ENCODE measurements around the gene EGR2.

The EGR2 gene

GRCh38 chr10:62817766-62818425, 1.7 kb upstream of the EGR2 start:
- peak; percentile 48 for DNase-seq

GRCh38 chr10:62817121-62817765, 1.1 kb upstream of the EGR2 start:
- DNase-seq, result peak; percentile 44

- no peak for DNase-seq
Observed at GRCh38 chr10:62816076-62816330, 163 bp downstream of the EGR2 start.

GRCh38 chr10:62815381-62816075, 638 bp downstream of the EGR2 start:
- no peak for DNase-seq

GRCh38 chr10:62814756-62815380, 1.3 kb downstream of the EGR2 start:
- peak; percentile 12 for DNase-seq

- DNase-seq, result no peak
Observed at GRCh38 chr10:62813981-62814380, 2.2 kb downstream of the EGR2 start.

- no peak for DNase-seq
Observed at GRCh38 chr10:62813453-62813852, 2.7 kb downstream of the EGR2 start.

- DNase-seq, result no peak
Observed at GRCh38 chr10:62812672-62813439, 3.3 kb downstream of the EGR2 start.

- DNase-seq, result no peak
Observed at GRCh38 chr10:62811159-62811875, 4.8 kb downstream of the EGR2 start.

GRCh38 chr10:62810156-62810902, 5.8 kb downstream of the EGR2 start:
- DNase-seq, result no peak

GRCh38 chr10:62806251-62806650, 9.9 kb downstream of the EGR2 start:
- DNase-seq, result no peak

GRCh38 chr10:62805231-62806099, 10.7 kb downstream of the EGR2 start:
- no peak for DNase-seq

GRCh38 chr10:62804356-62805230, 11.6 kb downstream of the EGR2 start, which contains the start of gene ADO:
Gene ADO (plus strand): TSS chr10:62804720. CDS start chr10:62805060, 340 bp downstream.
- peak; percentile 68 for DNase-seq

- DNase-seq, result no peak
Observed at GRCh38 chr10:62803724-62804355, 12.3 kb downstream of the EGR2 start.

GRCh38 chr10:62801871-62802270, 14.3 kb downstream of the EGR2 start:
- DNase-seq, result no peak

- no peak for DNase-seq
Observed at GRCh38 chr10:62796896-62797295, 19.3 kb downstream of the EGR2 start.

- DNase-seq, result no peak
Observed at GRCh38 chr10:62795762-62796161, 20.4 kb downstream of the EGR2 start.

- DNase-seq, result no peak
Observed at GRCh38 chr10:62795100-62795499, 21.1 kb downstream of the EGR2 start.

- no peak for DNase-seq
Observed at GRCh38 chr10:62794306-62794705, 21.9 kb downstream of the EGR2 start.
